GM23248 (cell line): Measurements from ENCODE around the gene PCSK5.

ENCODE experiments used
- EZH2 ChIP-seq: fragments of 200-600 bp; sonication (generic); IDR thresholded peaks from 2 replicates; pipeline ENCODE4 v1.6.1; 2018; ENCODE audit warnings: antibody characterized with exemption, mild to moderate bottlenecking; ENCODE audit not compliant: insufficient read depth, poor library complexity, severe bottlenecking
- EZH2phosphoT487 ChIP-seq: fragments of 200-600 bp; sonication (generic); IDR thresholded peaks from 2 replicates; pipeline ENCODE4 v1.6.1; 2018; ENCODE audit warnings: antibody characterized with exemption, moderate library complexity, mild to moderate bottlenecking, low read depth; ENCODE audit not compliant: insufficient read depth

- TF ChIP-seq EZH2 (no peak), EZH2phosphoT487 (no peak)
Measured at GRCh38 chr9:75967556-75967955, 77.1 kb downstream of the PCSK5 start.
